HepG2 (cell line): ENCODE measurements around the gene TMEM158. TPM values are rescaled to one million over a fixed set of nuclear protein-coding genes. Genes with fewer than 3 reads are reported as not detected.
A peak's percentile ranks its signal among the peaks of the same experiment; 100 is the strongest.

ENCODE experiments used
- ATAC-seq: fragments of 200-7000 bp; cut with Tn5 transposase; 3 replicates; pipeline ENCODE4 v1.9.1; 2020; ENCODE audit warnings: mild to moderate bottlenecking, moderate library complexity
- BruUV-seq: library from RNA; stranded (reverse); fragments of 400-500 nt; replicated peaks from 2 replicates; lab custom pipeline; 2021; lab: Mats Ljungman, UMichigan
- CTCF ChIA-PET: fragments of 300-600 bp; formaldehyde crosslinking; extraction: SDS; loops from one replicate; lab custom pipeline; 2021; ENCODE audit warnings: low total read pairs, inconsistent platforms, low intra/inter-chr PET ratio; lab: Yijun Ruan, JAX
- POLR2A ChIA-PET: fragments of 350-600 bp; sonication (Branson Sonifier 250); formaldehyde crosslinking; loops from one replicate; lab custom pipeline; 2020; ENCODE audit warnings: antibody characterized with exemption, inconsistent platforms; lab: Yijun Ruan, JAX
- DNase-seq: peaks from one replicate; pipeline ENCODE4 v3.0.0-alpha.2; 2015; ENCODE audit warnings: low spot score
- FAIRE-seq: peaks from 3 replicates; lab custom pipeline; 2011; peaks lifted over from hg19 to GRCh38; lab: Jason Lieb, UNC
- H2AFZ ChIP-seq: one replicate; pipeline ENCODE4 v1.6.1; 2011; ENCODE audit warnings: low read length, inconsistent platforms
- H3K27ac ChIP-seq: fragments of 300-600 bp; 3 replicates; pipeline ENCODE4 v1.8.0; 2011; ENCODE audit warnings: mixed run types, mild to moderate bottlenecking, mixed read lengths, low read length, inconsistent platforms; ENCODE audit not compliant: insufficient read depth; ENCODE audit errors: extremely low read length
- H3K27me3 ChIP-seq, 2 experiments: fragments of 200-600 bp in 1 of 2; 2 replicates in 1 of 2; 3 replicates in 1 of 2; pipeline versions ENCODE4 v1.6.0 to v1.8.0; 2011; ENCODE audit warnings: low read length in 2 of 2, mild to moderate bottlenecking in 2 of 2, moderate library complexity in 2 of 2, inconsistent platforms in 1 of 2; ENCODE audit not compliant: insufficient read depth in 2 of 2, control insufficient read depth in 1 of 2
- H3K36me3 ChIP-seq, 2 experiments: fragments of 200-600 bp in 1 of 2; replicated peaks in 1 of 2; 2 replicates in 1 of 2; 3 replicates in 1 of 2; pipeline versions ENCODE4 v1.5.1 to v1.8.0; 2011; ENCODE audit warnings: low read length in 2 of 2, inconsistent platforms in 1 of 2; ENCODE audit not compliant: insufficient read depth in 2 of 2, control insufficient read depth in 1 of 2
- H3K4me1 ChIP-seq: 2 replicates; pipeline ENCODE4 v1.5.1; 2012; ENCODE audit warnings: low read length, inconsistent platforms; ENCODE audit not compliant: insufficient read depth
- H3K4me2 ChIP-seq: 2 replicates; pipeline ENCODE4 v1.6.0; 2011; ENCODE audit warnings: low read depth, low read length, inconsistent platforms
- H3K4me3 ChIP-seq, 3 experiments: fragments of 200-600 bp in 1 of 3; sonication (generic), shearing (Covaris generic) in 1 of 3; replicated peaks in 1 of 3; 2 replicates each; pipeline ENCODE4 v1.5.1; 2011 to 2016; ENCODE audit warnings: low read length in 3 of 3, inconsistent platforms in 2 of 3, low read depth in 2 of 3, mild to moderate bottlenecking in 2 of 3, control low read depth in 1 of 3, mixed read lengths in 1 of 3; ENCODE audit not compliant: insufficient read depth in 1 of 3
- H3K79me2 ChIP-seq: one replicate; pipeline ENCODE4 v1.6.1; 2011; ENCODE audit warnings: low read length, inconsistent platforms; ENCODE audit not compliant: insufficient read depth
- H3K9ac ChIP-seq: 2 replicates; pipeline ENCODE4 v1.6.0; 2011; ENCODE audit warnings: mild to moderate bottlenecking, low read depth, low read length, inconsistent platforms; ENCODE audit not compliant: insufficient read depth
- H3K9me3 ChIP-seq: 2 replicates; pipeline ENCODE4 v1.5.1; 2012; ENCODE audit warnings: mild to moderate bottlenecking, low read length
- H4K20me1 ChIP-seq: 2 replicates; pipeline ENCODE4 v1.6.0; 2011; ENCODE audit warnings: inconsistent platforms, mild to moderate bottlenecking, low read length, moderate library complexity; ENCODE audit not compliant: insufficient read depth
- FLYWCH1 ChIP-seq: sonication (generic); formaldehyde crosslinking; IDR thresholded peaks from 2 replicates; pipeline ENCODE4 v1.8.1; 2023; ENCODE audit warnings: mild to moderate bottlenecking, missing genetic modification reagents
- FOXP1 ChIP-seq, 2 experiments: fragments of 450-650 bp in 1 of 2; IDR thresholded peaks; 2 replicates each; pipeline ENCODE4 v1.6.1; 2017 to 2018; ENCODE audit warnings: antibody characterized with exemption in 1 of 2
- MED13 ChIP-seq: sonication (generic); formaldehyde crosslinking; IDR thresholded peaks from 2 replicates; pipeline ENCODE4 v1.5.0; 2020; ENCODE audit warnings: missing genetic modification reagents
- NPAS2 ChIP-seq: sonication (generic); formaldehyde crosslinking; IDR thresholded peaks from 2 replicates; pipeline ENCODE4 v1.8.0; 2022; ENCODE audit warnings: mild to moderate bottlenecking, missing genetic modification reagents, borderline replicate concordance
- PCBP2 ChIP-seq: fragments of 200-400 bp; formaldehyde crosslinking; optimal IDR thresholded peaks from 2 replicates; pipeline ENCODE3; 2018; ENCODE audit warnings: low read length, low read depth; ENCODE audit not compliant: poor library complexity, severe bottlenecking
- SMC3 ChIP-seq: IDR thresholded peaks from 2 replicates; pipeline ENCODE4 v1.6.1; 2011; ENCODE audit warnings: low read length, improper control_type of control experiment
- ZBTB8A ChIP-seq: sonication (generic); formaldehyde crosslinking; IDR thresholded peaks from 2 replicates; pipeline ENCODE4 v1.4.0; 2020; ENCODE audit warnings: mild to moderate bottlenecking, low read depth, missing genetic modification reagents, borderline replicate concordance
- ZEB1 ChIP-seq: IDR thresholded peaks from 2 replicates; pipeline ENCODE4 v1.6.1; 2012; ENCODE audit warnings: mild to moderate bottlenecking, low read depth, inconsistent platforms; ENCODE audit not compliant: insufficient replicate concordance
- ZNF225 ChIP-seq: sonication (generic); formaldehyde crosslinking; IDR thresholded peaks from 2 replicates; pipeline ENCODE4 v1.4.0; 2020; ENCODE audit warnings: mild to moderate bottlenecking, missing genetic modification reagents
- WGBS: methylation state at CpG from one replicate; pipeline ENCODE4 v1.1.6; 2017; ENCODE audit warnings: low lambda C conversion rate; 5-methylcytosine and 5-hydroxymethylcytosine counted together
- in situ Hi-C: cut with HindIII; loops from 2 replicates; pipeline ENCODE4 v1.10.0; 2017; ENCODE audit warnings: low pct_unique_long_range_greater_than_20kb; ENCODE audit not compliant: extremely low pct_ligation_motif_present
- intact Hi-C: fragments of 100-400 bp; cut with micrococcal nuclease; formaldehyde crosslinking; loops from one replicate; pipeline ENCODE4 v1.10.0; 2022; ENCODE audit not compliant: unreplicated experiment
- polyA plus RNA-seq, 8 experiments: library from polyadenylated mRNA; depleted of rRNA in 3 of 8; stranded (reverse) in 7 of 8; unstranded in 1 of 8; fragments of >200 nt; fragmentation: Illumina TruSeq in 4 of 8; extraction: Trizol in 4 of 8; gene quantifications; 2 replicates each; pipeline versions ENCODE4 v1.2.1 to v1.2.3, GENCODE V29; 2011 to 2016; ENCODE audit warnings: low read depth in 4 of 8, missing spikeins in 1 of 8, mixed read lengths in 1 of 8; ENCODE audit not compliant: insufficient read depth in 1 of 8
- total RNA-seq, 5 experiments: library from RNA; depleted of rRNA; stranded (reverse); fragments of >200 nt; fragmentation: Illumina TruSeq; extraction: Trizol; gene quantifications; 2 replicates each; pipeline ENCODE4 v1.2.3, GENCODE V29; 2016; ENCODE audit warnings: low read depth in 1 of 5
- TF ChIP-seq, protein P1 (sequence below): sonication (generic); formaldehyde crosslinking; IDR thresholded peaks from 2 replicates; pipeline ENCODE4 v1.4.0; 2020; ENCODE audit warnings: missing genetic modification reagents, mild to moderate bottlenecking, borderline replicate concordance

Gene TMEM158
- total and polyA plus RNA-seq, 2 of the 13 experiments (the other 11 are each of a cell fraction or from before 2014, with no cell fraction given), result 0.13 TPM; not detected in 1

DNA sequence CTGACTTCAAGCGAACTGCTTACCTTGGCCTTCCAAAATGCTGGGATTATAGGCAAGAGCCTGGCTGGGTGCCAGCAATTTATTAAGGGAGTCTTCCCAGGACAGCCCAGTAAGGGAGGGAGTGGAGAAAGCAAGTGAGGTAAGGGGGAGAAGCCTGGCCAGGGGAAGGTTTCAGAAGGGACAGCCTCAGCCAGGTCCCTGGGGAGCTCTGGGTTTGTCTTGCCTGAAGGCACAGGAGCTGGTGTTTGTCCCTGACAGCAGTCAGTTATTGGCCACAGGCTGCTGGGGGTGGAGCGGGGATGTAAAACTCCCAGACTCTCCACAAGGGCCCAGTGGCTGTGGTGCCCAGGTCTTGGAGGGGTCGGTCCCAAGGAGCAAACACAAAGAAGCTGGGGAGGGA is 46.9 kb downstream of the TMEM158 start (continued):
- TF ChIP-seq NPAS2 (CRISPR knock-in tag), result no peak
- TF ChIP-seq ZBTB8A, result no peak
- TF ChIP-seq MED13 (CRISPR knock-in tag), result no peak
- TF ChIP-seq FOXP1 (IDR thresholded peaks at IDR 0.05), result no peak
- no peak for TF ChIP-seq FOXP1 (CRISPR knock-in tag; IDR thresholded peaks at IDR 0.05)
- no peak for TF ChIP-seq PCBP2
- TF ChIP-seq ZEB1, result no peak
- TF ChIP-seq ZNF225 (CRISPR knock-in tag), result no peak
- TF ChIP-seq, all 625 proteins: peak for 0

DNA sequence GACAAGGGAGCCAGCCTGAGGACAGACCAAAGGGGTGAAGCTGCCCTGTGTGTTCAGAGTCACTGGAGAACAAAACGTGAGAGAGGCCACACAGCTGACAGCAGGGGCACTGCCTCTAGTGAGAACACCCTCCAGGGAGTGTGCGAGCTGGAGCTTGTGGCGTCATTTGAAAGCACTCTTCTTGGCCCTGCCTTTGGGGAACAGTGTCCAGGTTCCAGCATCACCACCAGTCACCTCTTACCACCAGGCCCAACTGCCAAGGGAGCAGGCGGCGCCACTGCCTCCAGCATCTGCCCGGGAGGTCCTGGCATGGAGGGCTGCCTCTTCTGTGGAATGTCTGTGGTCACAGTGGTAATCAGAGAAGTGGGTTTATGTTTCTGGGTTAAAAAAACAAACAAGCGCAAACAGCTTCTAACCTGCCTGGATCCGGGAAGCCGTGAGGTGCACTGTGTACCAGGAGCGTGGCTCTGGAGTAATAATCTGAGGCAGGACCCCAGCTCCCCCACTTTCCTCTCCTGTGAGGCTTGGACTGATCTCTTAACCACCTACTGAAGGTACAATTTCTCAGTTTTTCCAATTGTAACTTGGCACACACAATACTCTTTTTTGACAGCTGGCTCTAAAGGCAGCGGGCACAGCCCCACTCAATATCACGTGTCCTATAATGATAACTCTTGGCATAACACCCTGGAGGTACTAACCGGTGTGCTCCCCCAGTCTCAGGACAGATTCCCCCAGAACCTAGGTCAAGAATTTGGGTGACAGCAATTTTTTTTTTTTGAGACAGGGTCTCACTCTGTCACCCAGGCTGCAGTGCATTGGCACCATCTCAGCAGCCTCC is 47.7 kb downstream of the TMEM158 start:
- no peak for TF ChIP-seq FLYWCH1
- TF ChIP-seq, protein P1, sequence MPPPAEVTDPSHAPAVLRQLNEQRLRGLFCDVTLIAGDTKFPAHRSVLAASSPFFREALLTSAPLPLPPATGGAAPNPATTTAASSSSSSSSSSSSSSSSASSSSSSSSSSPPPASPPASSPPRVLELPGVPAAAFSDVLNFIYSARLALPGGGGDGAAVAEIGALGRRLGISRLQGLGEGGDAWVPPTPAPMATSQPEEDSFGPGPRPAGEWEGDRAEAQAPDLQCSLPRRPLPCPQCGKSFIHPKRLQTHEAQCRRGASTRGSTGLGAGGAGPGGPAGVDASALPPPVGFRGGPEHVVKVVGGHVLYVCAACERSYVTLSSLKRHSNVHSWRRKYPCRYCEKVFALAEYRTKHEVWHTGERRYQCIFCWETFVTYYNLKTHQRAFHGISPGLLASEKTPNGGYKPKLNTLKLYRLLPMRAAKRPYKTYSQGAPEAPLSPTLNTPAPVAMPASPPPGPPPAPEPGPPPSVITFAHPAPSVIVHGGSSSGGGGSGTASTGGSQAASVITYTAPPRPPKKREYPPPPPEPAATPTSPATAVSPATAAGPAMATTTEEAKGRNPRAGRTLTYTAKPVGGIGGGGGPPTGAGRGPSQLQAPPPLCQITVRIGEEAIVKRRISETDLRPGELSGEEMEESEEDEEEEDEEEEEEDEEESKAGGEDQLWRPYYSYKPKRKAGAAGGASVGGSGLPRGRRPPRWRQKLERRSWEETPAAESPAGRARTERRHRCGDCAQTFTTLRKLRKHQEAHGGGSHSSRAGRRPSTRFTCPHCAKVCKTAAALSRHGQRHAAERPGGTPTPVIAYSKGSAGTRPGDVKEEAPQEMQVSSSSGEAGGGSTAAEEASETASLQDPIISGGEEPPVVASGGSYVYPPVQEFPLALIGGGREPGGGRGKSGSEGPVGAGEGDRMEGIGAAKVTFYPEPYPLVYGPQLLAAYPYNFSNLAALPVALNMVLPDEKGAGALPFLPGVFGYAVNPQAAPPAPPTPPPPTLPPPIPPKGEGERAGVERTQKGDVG (CRISPR knock-in tag), result no peak
- TF ChIP-seq SMC3, result no peak
- TF ChIP-seq, all 625 proteins: peak for 0
- H3K4me2 ChIP-seq, result no peak overlapping the region
- POLR2A ChIA-PET, result no interaction called here
- H3K9me3 ChIP-seq, result no peaks in the 10 kb centered on the region
- no peaks in the 10 kb centered on the region for H4K20me1 ChIP-seq
- no peaks in the 10 kb centered on the region for H3K79me2 ChIP-seq
- H3K27ac ChIP-seq, result no peak overlapping the region
- H3K4me3 ChIP-seq, result no peak overlapping the region
- peaks cover 8% of the 10 kb centered on the region for H3K4me1 ChIP-seq
- intact Hi-C loops, result no loop called here
- no TSS peak for BruUV-seq
- CTCF ChIA-PET, result no interaction called here
- H3K36me3 ChIP-seq, result no peaks in the 10 kb centered on the region
- peaks cover 0 to 4% of the 10 kb centered on the region in 2 experiments; a peak in 3 of 5 replicates for H3K27me3 ChIP-seq
- no peak for FAIRE-seq
- no peak overlapping the region for H3K9ac ChIP-seq
- DNase-seq, result no peak
- H2AFZ ChIP-seq, result no peak overlapping the region
- in situ Hi-C loops, result no loop called here
- WGBS, result 43% methylated on average over 7 of the region's 13 CpGs
- ATAC-seq, result peak; percentile 41; the same call in 2 of the 3 replicates
